OCI-LY3 (cell line): ENCODE data around the gene PDZK1.
"Not testable (repeated sequence)": the region's sequence is repeated elsewhere in the genome, so short reads cannot be mapped to it uniquely, and the experiment has no call there.

Experiments used
- H2AFZ ChIP-seq: fragments of 200-600, 300-600 bp; shearing (Covaris generic); 2 replicates; pipeline ENCODE4 v1.6.0; 2014; ENCODE audit warnings: antibody characterized with exemption, low read depth, low read length
- H3K27ac ChIP-seq: fragments of 200-600, 300-600 bp; sonication (generic); 2 replicates; pipeline ENCODE4 v1.5.1; 2014; ENCODE audit warnings: mild to moderate bottlenecking, low read length, moderate library complexity, mixed read lengths
- H3K27me3 ChIP-seq: fragments of 200-600, 300-600 bp; sonication (generic); 2 replicates; pipeline ENCODE4 v1.6.1; 2014; ENCODE audit warnings: low read depth, low read length, mixed read lengths
- H3K36me3 ChIP-seq: fragments of 200-600, 300-600 bp; sonication (generic); replicated peaks from 2 replicates; pipeline ENCODE3; 2014; ENCODE audit warnings: low read depth, low read length, mixed read lengths
- H3K4me1 ChIP-seq: fragments of 300-600, 200-600 bp; sonication (generic); 2 replicates; pipeline ENCODE4 v1.6.1; 2014; ENCODE audit warnings: low read length, mixed read lengths
- H3K4me2 ChIP-seq: fragments of 200-600, 300-600 bp; sonication (generic); 2 replicates; pipeline ENCODE4 v1.6.1; 2014; ENCODE audit warnings: low read length, mixed read lengths
- H3K4me3 ChIP-seq: fragments of 300-600, 200-600 bp; sonication (generic); 2 replicates; pipeline ENCODE4 v1.5.1; 2014; ENCODE audit warnings: antibody characterized with exemption, mild to moderate bottlenecking, low read length, moderate library complexity
- H3K79me2 ChIP-seq: fragments of 300-600, 200-600 bp; shearing (Covaris generic); 2 replicates; pipeline ENCODE4 v1.6.1; 2014; ENCODE audit warnings: mild to moderate bottlenecking, low read length, mixed read lengths
- H3K9ac ChIP-seq: fragments of 300-600, 200-600 bp; shearing (Covaris generic); 2 replicates; pipeline ENCODE4 v1.6.0; 2014; ENCODE audit warnings: mild to moderate bottlenecking, low read length, moderate library complexity
- H3K9me3 ChIP-seq: fragments of 200-600, 300-600 bp; shearing (Covaris generic); 2 replicates; pipeline ENCODE4 v1.6.1; 2014; ENCODE audit warnings: low read length, mixed read lengths; ENCODE audit not compliant: insufficient read depth
- H4K20me1 ChIP-seq: fragments of 200-600, 300-600 bp; sonication (generic); 2 replicates; pipeline ENCODE4 v1.6.1; 2016; ENCODE audit warnings: low read length, mixed read lengths; ENCODE audit not compliant: insufficient read depth
- EZH2phosphoT487 ChIP-seq: fragments of 200-600 bp; shearing (Covaris generic); IDR thresholded peaks from 2 replicates; pipeline ENCODE4 v1.6.1; 2018; ENCODE audit warnings: antibody characterized with exemption, mixed run types, low read depth
- TF ChIP-seq, protein P1 (sequence below): fragments of 200-600, 300-600 bp; sonication (generic); IDR thresholded peaks from 2 replicates; pipeline ENCODE4 v1.5.1; 2014; ENCODE audit warnings: antibody characterized with exemption, low read length, low read depth

The PDZK1 gene

DNA sequence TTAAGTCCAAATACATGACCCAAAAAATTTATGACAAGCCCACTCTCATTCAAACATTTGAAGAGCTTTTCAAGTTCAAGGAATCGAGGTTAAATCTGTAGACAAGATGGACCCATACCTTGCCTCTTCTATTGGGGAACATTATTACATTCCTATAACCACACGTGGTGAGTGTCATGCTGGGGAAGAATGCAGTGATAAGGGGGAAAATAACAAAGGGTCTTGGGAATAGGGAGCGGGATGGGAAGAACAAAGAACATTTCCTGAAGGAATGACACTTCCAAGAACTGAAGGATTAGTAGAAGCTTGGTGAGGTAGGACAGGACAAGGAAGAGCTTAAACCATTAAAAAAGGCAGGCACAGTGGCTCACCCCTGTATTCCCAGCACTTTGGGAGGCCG is 18.8 kb downstream of the PDZK1 start:
- Histone ChIP-seq H3K4me2 (no peak overlapping the region), H3K27ac (no peak overlapping the region), H2AFZ (no peak overlapping the region), H3K9ac (no peak overlapping the region), H3K27me3 (no peaks in the 10 kb centered on the region), H3K9me3 (no peaks in the 10 kb centered on the region), H3K36me3 (no peaks in the 10 kb centered on the region), H3K79me2 (no peaks in the 10 kb centered on the region), H4K20me1 (no peaks in the 10 kb centered on the region), H3K4me3 (no peak overlapping the region), H3K4me1 (no peaks in the 10 kb centered on the region)
- no peak for TF ChIP-seq EZH2phosphoT487
- TF ChIP-seq, protein P1, sequence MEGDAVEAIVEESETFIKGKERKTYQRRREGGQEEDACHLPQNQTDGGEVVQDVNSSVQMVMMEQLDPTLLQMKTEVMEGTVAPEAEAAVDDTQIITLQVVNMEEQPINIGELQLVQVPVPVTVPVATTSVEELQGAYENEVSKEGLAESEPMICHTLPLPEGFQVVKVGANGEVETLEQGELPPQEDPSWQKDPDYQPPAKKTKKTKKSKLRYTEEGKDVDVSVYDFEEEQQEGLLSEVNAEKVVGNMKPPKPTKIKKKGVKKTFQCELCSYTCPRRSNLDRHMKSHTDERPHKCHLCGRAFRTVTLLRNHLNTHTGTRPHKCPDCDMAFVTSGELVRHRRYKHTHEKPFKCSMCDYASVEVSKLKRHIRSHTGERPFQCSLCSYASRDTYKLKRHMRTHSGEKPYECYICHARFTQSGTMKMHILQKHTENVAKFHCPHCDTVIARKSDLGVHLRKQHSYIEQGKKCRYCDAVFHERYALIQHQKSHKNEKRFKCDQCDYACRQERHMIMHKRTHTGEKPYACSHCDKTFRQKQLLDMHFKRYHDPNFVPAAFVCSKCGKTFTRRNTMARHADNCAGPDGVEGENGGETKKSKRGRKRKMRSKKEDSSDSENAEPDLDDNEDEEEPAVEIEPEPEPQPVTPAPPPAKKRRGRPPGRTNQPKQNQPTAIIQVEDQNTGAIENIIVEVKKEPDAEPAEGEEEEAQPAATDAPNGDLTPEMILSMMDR = no peak

DNA sequence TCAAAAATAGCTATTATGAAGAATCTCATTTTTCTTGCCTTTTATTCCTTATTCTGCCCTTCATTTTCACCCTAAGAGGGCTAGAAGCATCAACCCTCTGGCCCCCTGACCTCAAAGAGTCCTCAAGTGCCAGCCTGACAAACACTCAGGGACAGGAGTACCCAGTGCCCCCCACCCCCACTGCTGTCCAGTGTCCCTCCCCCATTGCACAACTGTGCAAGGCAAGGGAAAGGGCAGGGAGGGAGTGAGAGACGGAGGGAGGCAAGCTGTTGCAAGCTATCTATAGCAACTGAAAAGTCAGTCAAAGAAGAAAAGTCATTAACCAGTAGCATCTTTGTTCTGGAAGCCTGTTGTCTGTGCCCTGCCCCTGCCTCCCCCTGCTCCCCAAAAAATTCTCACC is 21.1 kb downstream of the PDZK1 start:
- not testable (repeated sequence) for H3K4me3 ChIP-seq, H4K20me1 ChIP-seq, H3K4me2 ChIP-seq, H2AFZ ChIP-seq, H3K27me3 ChIP-seq, H3K9ac ChIP-seq, H3K4me1 ChIP-seq, H3K9me3 ChIP-seq, H3K36me3 ChIP-seq, H3K79me2 ChIP-seq, H3K27ac ChIP-seq

DNA sequence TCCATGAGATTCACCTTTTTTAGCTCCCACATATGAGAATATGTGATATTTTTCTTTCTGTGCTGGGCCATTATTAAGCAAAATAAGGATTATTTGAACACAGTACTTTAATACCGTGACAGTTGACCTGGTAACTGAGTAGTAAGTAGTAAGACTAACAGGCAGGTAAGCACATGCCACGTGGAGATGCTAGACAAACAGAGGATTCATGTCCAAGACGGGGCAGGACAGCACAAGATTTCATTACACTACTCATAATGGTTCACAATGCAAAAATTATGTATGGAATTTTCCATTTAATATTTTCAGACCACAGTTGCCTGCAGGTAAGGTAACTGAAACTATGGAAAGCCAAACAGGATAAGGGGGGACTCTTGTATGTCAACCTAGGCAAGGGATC is 22.3 kb downstream of the PDZK1 start:
- H3K4me3 ChIP-seq = not testable (repeated sequence)

DNA sequence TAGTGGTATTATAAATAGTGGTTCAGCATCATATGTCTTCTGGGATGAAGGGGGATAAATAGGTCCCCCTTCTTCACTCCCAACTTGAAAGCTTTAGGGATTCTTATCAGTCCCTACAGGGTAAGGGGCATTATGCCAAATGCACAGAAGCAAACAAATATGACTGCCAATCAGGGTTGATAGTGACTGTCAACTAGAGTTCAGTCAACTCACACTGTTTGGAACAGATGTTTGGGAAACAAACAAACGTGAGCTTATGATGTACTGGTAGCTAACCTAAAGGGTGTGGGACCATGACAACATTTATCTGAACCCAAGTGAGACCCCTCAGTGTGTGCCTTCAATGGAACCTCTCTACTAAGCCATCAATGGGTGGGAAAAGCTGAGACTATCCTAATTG is 34.0 kb downstream of the PDZK1 start:
- H3K79me2 ChIP-seq, H2AFZ ChIP-seq, H3K9me3 ChIP-seq, H3K4me3 ChIP-seq, H3K9ac ChIP-seq, H4K20me1 ChIP-seq, H3K27ac ChIP-seq, H3K36me3 ChIP-seq, H3K27me3 ChIP-seq, H3K4me2 ChIP-seq, H3K4me1 ChIP-seq: not testable (repeated sequence)

More for the DNA sequence above, 22.3 kb downstream of the PDZK1 start:
- H3K9me3 ChIP-seq, H3K36me3 ChIP-seq, H2AFZ ChIP-seq, H3K27me3 ChIP-seq, H4K20me1 ChIP-seq, H3K79me2 ChIP-seq, H3K27ac ChIP-seq, H3K4me1 ChIP-seq, H3K4me2 ChIP-seq, H3K9ac ChIP-seq: not testable (repeated sequence)

DNA sequence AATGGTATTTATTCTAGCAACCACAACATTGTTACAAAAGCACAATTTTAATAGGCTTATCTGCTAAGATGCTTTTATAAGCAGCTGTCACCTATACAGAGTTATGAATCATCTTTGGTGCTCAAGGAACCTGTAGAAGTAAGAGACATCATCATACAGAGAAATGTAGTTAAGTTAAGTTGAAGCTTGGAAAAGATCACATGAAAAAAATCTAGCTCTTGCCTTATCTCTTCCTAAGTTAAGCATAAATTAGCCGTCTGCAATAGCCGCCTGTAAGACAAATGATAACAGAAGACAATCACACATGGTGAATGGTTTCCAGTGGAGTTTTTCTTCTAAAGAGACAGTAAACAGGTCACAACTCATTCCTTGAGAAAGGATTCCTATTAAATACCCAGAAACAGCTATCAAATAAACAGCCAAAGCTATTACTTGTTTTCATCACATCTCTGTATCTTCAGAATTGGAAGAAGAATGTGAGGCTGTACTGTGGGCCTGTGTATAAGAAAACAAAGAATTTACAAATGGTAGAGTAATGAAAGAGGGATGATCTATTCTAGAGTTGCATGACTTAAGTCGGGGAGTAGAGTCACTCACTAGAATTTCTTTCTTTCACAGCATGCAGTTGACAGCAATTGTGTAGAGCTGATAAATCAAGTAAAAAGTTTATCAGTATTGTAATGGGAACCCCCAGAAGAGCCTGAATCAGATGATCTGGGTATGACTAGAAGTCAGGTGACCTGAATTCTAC is 36.0 kb downstream of the PDZK1 start:
- not testable (repeated sequence) for H3K27me3 ChIP-seq, H3K79me2 ChIP-seq, H3K27ac ChIP-seq, H3K9me3 ChIP-seq, H3K4me2 ChIP-seq, H3K4me3 ChIP-seq, H3K36me3 ChIP-seq, H3K9ac ChIP-seq, H2AFZ ChIP-seq, H3K4me1 ChIP-seq, H4K20me1 ChIP-seq

DNA sequence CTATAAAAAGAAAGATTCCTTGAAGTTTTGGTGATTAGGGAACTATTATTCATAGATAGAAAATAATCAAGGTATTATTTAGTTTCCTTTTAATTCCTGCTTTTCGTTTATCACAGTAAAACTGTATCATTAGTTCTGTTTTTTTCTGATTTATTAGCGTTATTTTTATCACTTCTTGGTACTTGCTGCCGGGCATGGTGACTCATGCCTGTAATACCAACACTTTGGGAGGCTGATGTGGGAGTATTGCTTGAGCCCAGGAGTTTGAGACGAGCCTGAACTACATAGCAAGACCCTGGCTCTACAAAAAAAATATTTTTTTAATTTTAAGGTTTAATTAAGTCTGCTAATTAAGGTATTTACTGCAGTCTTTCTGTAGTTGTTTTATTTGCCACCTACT is 42.2 kb downstream of the PDZK1 start:
- not testable (repeated sequence) for H3K27me3 ChIP-seq, H3K36me3 ChIP-seq, H3K79me2 ChIP-seq, H3K4me3 ChIP-seq, H3K4me1 ChIP-seq, H3K9me3 ChIP-seq, H2AFZ ChIP-seq, H3K9ac ChIP-seq, H3K4me2 ChIP-seq, H4K20me1 ChIP-seq, H3K27ac ChIP-seq

DNA sequence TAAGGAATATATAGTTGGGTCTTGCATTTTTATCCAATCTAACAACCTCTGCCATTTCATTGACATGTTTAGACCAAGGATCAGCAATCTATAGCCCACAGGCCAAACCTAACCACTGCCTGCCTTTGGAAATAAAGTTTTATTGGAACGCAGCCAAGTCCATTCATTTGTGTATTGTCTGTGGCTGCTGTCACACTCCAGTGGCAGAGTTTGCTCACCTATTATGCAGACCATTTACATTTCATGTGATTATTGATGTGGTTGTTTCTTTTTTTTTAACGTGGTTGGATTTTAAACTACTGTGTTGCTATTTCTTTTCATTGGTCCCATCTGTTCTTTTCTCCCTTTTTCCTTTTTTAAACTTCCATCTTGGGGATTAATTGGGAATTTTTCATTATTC is 44.7 kb downstream of the PDZK1 start:
- H3K9ac ChIP-seq, H3K9me3 ChIP-seq, H3K27ac ChIP-seq, H3K4me1 ChIP-seq, H3K4me2 ChIP-seq, H3K36me3 ChIP-seq, H2AFZ ChIP-seq, H3K4me3 ChIP-seq, H3K27me3 ChIP-seq, H3K79me2 ChIP-seq, H4K20me1 ChIP-seq: not testable (repeated sequence)

DNA sequence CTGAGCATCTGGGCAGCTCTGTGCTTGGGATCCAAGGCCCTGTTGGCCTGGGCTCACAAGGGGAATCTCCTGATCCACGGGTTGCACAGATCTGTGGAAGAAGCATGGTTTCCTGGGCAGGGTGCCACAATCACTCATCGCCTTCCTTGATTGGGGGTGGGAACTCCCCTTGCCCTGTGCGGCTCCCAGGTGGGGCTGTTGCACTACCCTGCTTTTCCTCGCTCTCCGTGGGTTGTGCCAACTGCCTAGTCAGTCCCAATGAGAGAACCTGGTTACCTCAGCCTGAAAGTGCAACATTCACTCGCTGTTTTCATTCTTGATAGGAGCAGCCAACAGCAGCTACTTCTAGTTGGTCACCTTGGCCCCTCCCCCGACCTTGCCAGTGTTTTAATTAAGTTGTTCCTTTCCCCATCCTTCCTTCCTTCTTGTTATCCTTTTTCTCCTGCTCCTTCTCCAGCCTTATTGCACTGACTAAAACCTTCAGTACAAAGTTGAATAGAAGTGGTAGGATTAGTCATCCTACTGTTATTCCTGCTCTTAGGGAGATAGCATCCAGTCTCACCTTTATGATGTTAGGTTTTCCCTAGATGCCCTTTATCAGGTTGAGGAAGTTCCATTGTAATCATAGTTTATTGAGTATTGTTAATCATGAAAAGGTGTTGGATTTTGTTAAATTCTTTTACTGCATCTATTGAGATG is 50.8 kb downstream of the PDZK1 start:
- H4K20me1 ChIP-seq, H3K27me3 ChIP-seq, H3K36me3 ChIP-seq, H3K4me3 ChIP-seq, H3K9ac ChIP-seq, H3K9me3 ChIP-seq, H3K79me2 ChIP-seq, H3K4me1 ChIP-seq, H3K27ac ChIP-seq, H3K4me2 ChIP-seq, H2AFZ ChIP-seq: not testable (repeated sequence)

DNA sequence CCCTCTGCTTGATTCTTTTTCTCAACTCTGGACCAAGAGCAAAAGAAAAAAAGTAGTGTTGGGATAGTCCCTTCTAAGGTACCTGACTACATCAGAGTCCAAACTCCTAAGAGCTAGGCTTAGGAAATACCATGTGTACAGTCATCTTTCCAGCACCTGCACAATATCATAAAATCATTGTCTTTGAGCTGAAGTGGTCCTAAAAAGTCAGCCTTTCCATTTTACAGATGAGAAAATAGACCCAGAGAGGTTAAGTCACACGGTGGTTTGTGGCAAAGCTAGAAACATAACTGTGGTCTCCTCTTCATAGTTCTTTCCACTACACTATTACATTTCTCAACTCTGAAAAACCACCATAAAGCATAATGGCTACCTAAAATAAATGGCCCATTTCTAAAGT is 63.2 kb downstream of the PDZK1 start:
- H3K36me3 ChIP-seq, H3K9ac ChIP-seq, H3K79me2 ChIP-seq, H4K20me1 ChIP-seq, H2AFZ ChIP-seq, H3K4me3 ChIP-seq, H3K27me3 ChIP-seq, H3K4me1 ChIP-seq, H3K9me3 ChIP-seq, H3K4me2 ChIP-seq, H3K27ac ChIP-seq: not testable (repeated sequence)
